Measurements from ENCODE around the gene MTRF1L.

DNA sequence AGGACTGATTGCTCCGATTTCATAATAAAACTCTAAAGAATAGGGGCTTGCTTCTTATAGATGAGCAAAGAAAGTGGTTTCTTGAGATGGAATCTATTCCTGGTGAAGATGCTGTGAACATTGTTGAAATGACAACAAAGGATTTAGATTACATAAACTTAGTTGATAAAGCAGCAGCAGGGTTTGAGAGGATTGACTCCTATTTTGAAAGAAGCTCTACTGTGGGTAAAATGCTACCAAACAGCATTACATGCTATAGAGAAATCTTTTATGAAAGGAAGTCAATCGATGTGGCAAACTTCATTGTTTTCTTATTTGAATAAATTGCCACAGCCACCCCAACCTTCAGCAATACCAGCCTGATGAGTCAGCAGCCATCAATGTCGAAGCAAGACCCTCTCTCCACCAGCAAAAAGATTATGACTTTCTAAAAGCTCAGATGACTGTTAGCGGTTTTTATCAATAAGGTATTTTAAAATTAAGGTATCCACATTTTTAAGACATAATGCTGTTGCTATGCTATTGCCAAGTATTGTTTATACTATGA, 12.7 kb upstream of the MTRF1L start:
- TF ChIP-seq, protein P1, sequence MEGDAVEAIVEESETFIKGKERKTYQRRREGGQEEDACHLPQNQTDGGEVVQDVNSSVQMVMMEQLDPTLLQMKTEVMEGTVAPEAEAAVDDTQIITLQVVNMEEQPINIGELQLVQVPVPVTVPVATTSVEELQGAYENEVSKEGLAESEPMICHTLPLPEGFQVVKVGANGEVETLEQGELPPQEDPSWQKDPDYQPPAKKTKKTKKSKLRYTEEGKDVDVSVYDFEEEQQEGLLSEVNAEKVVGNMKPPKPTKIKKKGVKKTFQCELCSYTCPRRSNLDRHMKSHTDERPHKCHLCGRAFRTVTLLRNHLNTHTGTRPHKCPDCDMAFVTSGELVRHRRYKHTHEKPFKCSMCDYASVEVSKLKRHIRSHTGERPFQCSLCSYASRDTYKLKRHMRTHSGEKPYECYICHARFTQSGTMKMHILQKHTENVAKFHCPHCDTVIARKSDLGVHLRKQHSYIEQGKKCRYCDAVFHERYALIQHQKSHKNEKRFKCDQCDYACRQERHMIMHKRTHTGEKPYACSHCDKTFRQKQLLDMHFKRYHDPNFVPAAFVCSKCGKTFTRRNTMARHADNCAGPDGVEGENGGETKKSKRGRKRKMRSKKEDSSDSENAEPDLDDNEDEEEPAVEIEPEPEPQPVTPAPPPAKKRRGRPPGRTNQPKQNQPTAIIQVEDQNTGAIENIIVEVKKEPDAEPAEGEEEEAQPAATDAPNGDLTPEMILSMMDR (IDR thresholded peaks at IDR 0.05), result no peak
- TF ChIP-seq ZFX (IDR thresholded peaks at IDR 0.05; ENCODE audit: borderline replicate concordance), result no peak

All from 22Rv1 (cell line).